ENCODE measurements around the gene KY. TPM values are rescaled to one million over a fixed set of nuclear protein-coding genes. Genes with fewer than 3 reads are reported as not detected.

Gene KY
- total and polyA plus RNA-seq, 2 experiments from 2014 or later, result not detected

GRCh38 chr3:134690226-134690625 lies 39.4 kb upstream of the KY start (continued):
- TF ChIP-seq CTCF (conservative IDR thresholded peaks at IDR 0.05; ENCODE audit: low read depth in 2 of 2) (no peak), ZNF331 (CRISPR knock-in tag; IDR thresholded peaks at IDR 0.05; ENCODE audit: low read depth) (no peak), ZNF114 (CRISPR knock-in tag; IDR thresholded peaks at IDR 0.05) (no peak), EZH2 (IDR thresholded peaks at IDR 0.05; ENCODE audit: low read depth, unreplicated experiment) (no peak), STAT1 (IDR thresholded peaks at IDR 0.05; ENCODE audit: unreplicated experiment) (no peak), REST (IDR thresholded peaks at IDR 0.05; ENCODE audit: unreplicated experiment) (no peak), EZH2phosphoT487 (IDR thresholded peaks at IDR 0.05; ENCODE audit: unreplicated experiment) (no peak), CREB1 (CRISPR knock-in tag; IDR thresholded peaks at IDR 0.05; ENCODE audit: low read depth) (no peak), ETS1 (IDR thresholded peaks at IDR 0.05) (no peak), NANOG (IDR thresholded peaks at IDR 0.05; ENCODE audit: borderline replicate concordance) (no peak)

- ATAC-seq (no peak), DNase-seq (ENCODE audit: low spot score) (no peak)
- no peak overlapping the region for H2AFZ ChIP-seq
- H3K36me3 ChIP-seq (ENCODE audit: insufficient read depth), result no peaks in the 10 kb centered on the region
- H3K79me2 ChIP-seq (replicated peaks; ENCODE audit: insufficient read depth), result no peaks in the 10 kb centered on the region
- Mint-ChIP-seq H3K4me3 (no peak overlapping the region), H3K36me3 (ENCODE audit: low read depth) (no peaks in the 10 kb centered on the region), H3K9me3 (no peaks in the 10 kb centered on the region), H3K4me1 (no peaks in the 10 kb centered on the region; the same call in 2 of the 3 replicates), H3K27me3 (ENCODE audit: insufficient read depth, low read depth, poor library complexity) (peaks cover 2% of the 10 kb centered on the region), H3K27ac (no peak overlapping the region)
- H3K27me3 ChIP-seq (ENCODE audit: insufficient read depth), result no peaks in the 10 kb centered on the region
- no peaks in the 10 kb centered on the region for H3F3A ChIP-seq (replicated peaks; ENCODE audit: low read depth)
- H3K4me3 ChIP-seq, result no peak overlapping the region
- H3K4me1 ChIP-seq (ENCODE audit: insufficient read depth), result no peaks in the 10 kb centered on the region
- no peak overlapping the region for H3K4me2 ChIP-seq
- H3K9me2 ChIP-seq (ENCODE audit: insufficient read depth), result peaks cover 15% of the 10 kb centered on the region; the same call in 1 of the 2 replicates
- no peak overlapping the region for H3K27ac ChIP-seq (ENCODE audit: low read depth)
- H4K20me1 ChIP-seq (replicated peaks; ENCODE audit: insufficient read depth), result no peaks in the 10 kb centered on the region
- no peak for TF ChIP-seq REST (IDR thresholded peaks at IDR 0.05; ENCODE audit: unreplicated experiment)
- TF ChIP-seq POLR2AphosphoS5 (IDR thresholded peaks at IDR 0.05; ENCODE audit: low read depth), result no peak
- no peak for TF ChIP-seq STAT1 (IDR thresholded peaks at IDR 0.05; ENCODE audit: unreplicated experiment)
- TF ChIP-seq ZNF331 (CRISPR knock-in tag; IDR thresholded peaks at IDR 0.05; ENCODE audit: low read depth), result no peak
- TF ChIP-seq EZH2phosphoT487 (IDR thresholded peaks at IDR 0.05; ENCODE audit: unreplicated experiment), result no peak
- no peak for TF ChIP-seq NANOG (IDR thresholded peaks at IDR 0.05; ENCODE audit: borderline replicate concordance)
- no peak for TF ChIP-seq CREB1 (CRISPR knock-in tag; IDR thresholded peaks at IDR 0.05; ENCODE audit: low read depth)
Measured at GRCh38 chr3:134687642-134688041, 36.8 kb upstream of the KY start.

Measured in GM23338 (cell line).